Suprapubic skin (tissue), 4 donors: ENCODE measurements around the gene SLX4. TPM values are rescaled to one million over a fixed set of nuclear protein-coding genes. Genes with fewer than 3 reads are reported as not detected.

Experiments
- DNase-seq, 2 donors: peaks; one replicate each; pipeline ENCODE4 v3.0.0-alpha.2; 2019; ENCODE audit warnings: low spot score in 2 of 2
- H3K27ac ChIP-seq: fragments of 200-600 bp; sonication (generic); one replicate; pipeline ENCODE4 v1.5.1; 2019
- H3K27me3 ChIP-seq: fragments of 200-600 bp; sonication (generic); one replicate; pipeline ENCODE4 v1.5.1; 2019
- H3K36me3 ChIP-seq: fragments of 200-600 bp; sonication (generic); one replicate; pipeline ENCODE4 v1.5.1; 2019
- H3K4me1 ChIP-seq: fragments of 200-600 bp; sonication (generic); one replicate; pipeline ENCODE4 v1.5.1; 2019
- H3K4me3 ChIP-seq: fragments of 200-600 bp; sonication (generic); one replicate; pipeline ENCODE4 v1.5.1; 2019; ENCODE audit warnings: mild to moderate bottlenecking
- H3K9me3 ChIP-seq: fragments of 200-600 bp; sonication (generic); one replicate; pipeline ENCODE4 v1.5.1; 2019
- EP300 ChIP-seq: sonication (generic); formaldehyde crosslinking; IDR thresholded peaks from one replicate; pipeline ENCODE4 v1.6.1; 2017; ENCODE audit warnings: antibody characterized with exemption
- POLR2A ChIP-seq, 2 donors: fragments of 450-650 bp; IDR thresholded peaks; one replicate each; pipeline ENCODE4 v1.6.1; 2017; ENCODE audit warnings: antibody characterized with exemption in 2 of 2, mild to moderate bottlenecking in 2 of 2, moderate library complexity in 2 of 2
- POLR2AphosphoS5 ChIP-seq, 3 donors: sonication (generic); formaldehyde crosslinking; IDR thresholded peaks; one replicate each; pipeline ENCODE4 v1.6.1; 2017; ENCODE audit warnings: antibody characterized with exemption in 3 of 3
- WGBS: methylation state at CpG from one replicate; pipeline ENCODE4 v1.1.5; 2018; 5-methylcytosine and 5-hydroxymethylcytosine counted together
- total RNA-seq, 4 donors: library from RNA; depleted of rRNA; stranded (reverse); fragments of >200 nt; gene quantifications; one replicate each; pipeline ENCODE4 v1.1.0, GENCODE V29; 2016
- TF ChIP-seq, protein P1 (sequence below), 2 donors: fragments of 200-600 bp in 1 of 2; fragments of 450-650 bp in 1 of 2; sonication (generic) in 1 of 2; IDR thresholded peaks; one replicate each; pipeline ENCODE4 v1.5.1; 2016 to 2019; ENCODE audit warnings: antibody characterized with exemption in 2 of 2, mild to moderate bottlenecking in 1 of 2, moderate library complexity in 1 of 2

SLX4 gene
- total RNA-seq, 4 donors from 2014 or later: 2.9 to 6.0 (median 4.5) TPM

DNA sequence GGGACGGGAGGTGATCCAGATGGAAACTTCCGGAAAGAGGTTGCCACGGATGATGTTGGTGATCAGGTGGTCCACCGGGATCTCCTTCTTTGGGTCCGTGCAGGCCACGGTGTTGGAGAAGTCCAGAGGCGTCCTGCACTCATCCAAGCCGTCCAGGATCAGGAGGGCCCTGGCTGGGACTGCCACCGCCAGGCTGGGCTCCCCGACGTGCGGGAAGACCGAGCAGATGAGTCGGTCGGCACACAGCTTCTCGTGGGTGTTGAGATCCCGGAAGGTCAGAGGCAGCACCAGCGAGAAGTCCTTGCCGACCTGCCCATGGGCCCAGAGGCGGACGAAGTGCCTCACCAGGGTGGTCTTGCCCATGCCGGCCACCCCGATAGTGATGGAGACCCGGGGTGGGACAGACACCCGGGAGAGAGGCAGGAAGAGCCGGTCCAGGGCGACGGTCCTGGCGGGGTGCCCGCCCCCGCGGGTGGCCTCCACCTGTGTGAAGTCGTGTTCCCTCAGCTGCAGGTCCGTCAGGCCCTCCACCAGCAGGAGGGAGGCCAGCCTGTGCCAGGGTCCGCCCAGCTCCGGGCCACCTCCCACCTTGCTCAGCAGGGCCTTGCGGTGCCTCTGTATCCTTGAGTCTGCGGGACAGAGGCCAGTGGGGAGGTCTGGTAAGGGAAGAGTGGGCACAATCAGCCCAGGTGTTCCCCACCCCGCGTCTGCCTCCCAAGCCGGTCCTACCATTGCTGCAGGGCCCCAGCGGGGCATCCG is 47.1 kb downstream of the SLX4 start:
- no peaks in the 10 kb centered on the region for H3K27me3 ChIP-seq
- WGBS: 97% methylated on average over 20 of the region's 43 CpGs
- DNase-seq: no peak
- H3K4me3 ChIP-seq: no peak overlapping the region
- no peaks in the 10 kb centered on the region for H3K4me1 ChIP-seq
- no peak overlapping the region for H3K27ac ChIP-seq
- TF ChIP-seq POLR2AphosphoS5 (IDR thresholded peaks at IDR 0.05): no peak
- TF ChIP-seq, protein P1, sequence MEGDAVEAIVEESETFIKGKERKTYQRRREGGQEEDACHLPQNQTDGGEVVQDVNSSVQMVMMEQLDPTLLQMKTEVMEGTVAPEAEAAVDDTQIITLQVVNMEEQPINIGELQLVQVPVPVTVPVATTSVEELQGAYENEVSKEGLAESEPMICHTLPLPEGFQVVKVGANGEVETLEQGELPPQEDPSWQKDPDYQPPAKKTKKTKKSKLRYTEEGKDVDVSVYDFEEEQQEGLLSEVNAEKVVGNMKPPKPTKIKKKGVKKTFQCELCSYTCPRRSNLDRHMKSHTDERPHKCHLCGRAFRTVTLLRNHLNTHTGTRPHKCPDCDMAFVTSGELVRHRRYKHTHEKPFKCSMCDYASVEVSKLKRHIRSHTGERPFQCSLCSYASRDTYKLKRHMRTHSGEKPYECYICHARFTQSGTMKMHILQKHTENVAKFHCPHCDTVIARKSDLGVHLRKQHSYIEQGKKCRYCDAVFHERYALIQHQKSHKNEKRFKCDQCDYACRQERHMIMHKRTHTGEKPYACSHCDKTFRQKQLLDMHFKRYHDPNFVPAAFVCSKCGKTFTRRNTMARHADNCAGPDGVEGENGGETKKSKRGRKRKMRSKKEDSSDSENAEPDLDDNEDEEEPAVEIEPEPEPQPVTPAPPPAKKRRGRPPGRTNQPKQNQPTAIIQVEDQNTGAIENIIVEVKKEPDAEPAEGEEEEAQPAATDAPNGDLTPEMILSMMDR (IDR thresholded peaks at IDR 0.05): no peak
- TF ChIP-seq EP300: no peak
- no peak for TF ChIP-seq POLR2A (IDR thresholded peaks at IDR 0.05)
- H3K36me3 ChIP-seq: no peaks in the 10 kb centered on the region
- no peaks in the 10 kb centered on the region for H3K9me3 ChIP-seq

DNA sequence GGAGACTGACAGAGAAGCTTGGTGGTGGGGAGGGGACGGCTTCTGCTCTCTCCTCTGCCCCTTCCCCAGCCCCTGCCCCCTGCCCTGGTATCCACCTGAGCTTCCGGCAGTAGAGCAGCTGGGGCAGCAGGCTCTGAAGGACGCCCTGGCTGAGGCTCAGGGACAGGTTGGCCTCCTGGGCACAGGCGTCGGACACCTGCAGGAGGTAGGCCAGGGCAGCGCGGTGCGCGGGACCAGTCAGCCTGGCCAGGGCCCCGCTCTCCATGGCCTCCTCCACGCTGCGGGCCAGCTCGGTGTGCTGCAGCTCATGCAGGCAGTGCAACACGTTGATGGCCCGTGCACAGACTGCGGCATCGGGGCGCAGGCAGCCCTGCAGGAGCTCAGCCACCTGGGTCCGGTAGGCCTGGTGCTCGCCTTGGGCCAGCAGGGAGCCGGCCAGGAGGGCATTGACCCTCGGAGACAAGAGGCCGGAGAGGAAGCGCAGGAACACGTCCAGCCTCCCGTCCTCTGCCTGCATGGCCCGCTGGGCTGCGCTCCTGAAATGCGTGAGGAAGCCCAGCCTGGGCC is 48.4 kb downstream of the SLX4 start:
- no peak overlapping the region for H3K4me3 ChIP-seq
- DNase-seq: no peak
- no peak overlapping the region for H3K27ac ChIP-seq
- no peaks in the 10 kb centered on the region for H3K9me3 ChIP-seq
- H3K36me3 ChIP-seq: no peaks in the 10 kb centered on the region
- WGBS: 95% methylated on average over 7 of the region's 29 CpGs
- no peak for TF ChIP-seq POLR2AphosphoS5 (IDR thresholded peaks at IDR 0.05)
- TF ChIP-seq POLR2A (IDR thresholded peaks at IDR 0.05): no peak
- TF ChIP-seq, protein P1 (IDR thresholded peaks at IDR 0.05): no peak
- no peak for TF ChIP-seq EP300
- H3K27me3 ChIP-seq: no peaks in the 10 kb centered on the region
- no peaks in the 10 kb centered on the region for H3K4me1 ChIP-seq

DNA sequence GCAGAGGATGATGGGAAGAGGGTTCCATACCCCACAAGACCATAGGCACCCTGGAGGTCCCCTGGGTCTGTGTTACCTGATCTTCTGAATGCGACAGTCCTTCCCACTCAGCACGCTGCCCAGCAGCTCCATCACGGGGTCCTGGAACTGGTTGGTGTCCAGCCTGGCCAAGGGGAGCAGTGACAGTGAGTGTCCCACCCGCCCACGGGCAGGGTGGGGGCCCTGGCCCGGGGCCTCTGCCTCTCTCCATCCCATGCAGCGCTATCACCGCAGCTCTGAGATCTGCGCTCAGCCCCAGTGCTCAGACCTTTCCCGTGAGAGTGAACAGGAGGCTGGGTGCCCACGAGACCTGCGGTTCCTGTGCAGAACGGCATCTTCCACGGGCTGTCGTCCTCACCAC is 49.8 kb downstream of the SLX4 start:
- Histone ChIP-seq H3K9me3 (no peaks in the 10 kb centered on the region), H3K4me1 (no peaks in the 10 kb centered on the region), H3K27me3 (no peaks in the 10 kb centered on the region), H3K4me3 (no peak overlapping the region), H3K36me3 (no peaks in the 10 kb centered on the region), H3K27ac (no peak overlapping the region)
- DNase-seq: no peak
- TF ChIP-seq, protein P1 (IDR thresholded peaks at IDR 0.05): no peak
- no peak for TF ChIP-seq POLR2A (IDR thresholded peaks at IDR 0.05)
- TF ChIP-seq EP300: no peak
- no peak for TF ChIP-seq POLR2AphosphoS5 (IDR thresholded peaks at IDR 0.05)
- no CpG with 5 or more reads among the region's 15 CpGs for WGBS

- no peaks in the 10 kb centered on the region for H3K36me3 ChIP-seq
- 93% methylated on average over 7 of the region's 7 CpGs for WGBS
- H3K27ac ChIP-seq: no peak overlapping the region
- no peaks in the 10 kb centered on the region for H3K9me3 ChIP-seq
- DNase-seq: no peak
- TF ChIP-seq POLR2AphosphoS5 (IDR thresholded peaks at IDR 0.05) (no peak), EP300 (no peak), POLR2A (IDR thresholded peaks at IDR 0.05) (no peak)
- TF ChIP-seq, protein P1 (IDR thresholded peaks at IDR 0.05): no peak
- no peaks in the 10 kb centered on the region for H3K27me3 ChIP-seq
- no peaks in the 10 kb centered on the region for H3K4me1 ChIP-seq
- no peak overlapping the region for H3K4me3 ChIP-seq
Measured at GRCh38 chr16:3554351-3554928, 57.0 kb downstream of the SLX4 start.
